GM12872 (cell line): ENCODE measurements around the gene TMEM164.

Experiments
- CTCF ChIP-seq: IDR thresholded peaks from 3 replicates; pipeline ENCODE4 v1.5.1; 2011; ENCODE audit warnings: low read depth, mild to moderate bottlenecking, low read length, moderate library complexity; ENCODE audit not compliant: insufficient read depth

The TMEM164 gene

GRCh38 chrX:110002300-110003166, at the start of gene TMEM164:
TSS of gene TMEM164 (plus strand) at chrX:110003114. CDS start at chrX:110003775, 661 bp downstream.
- TF ChIP-seq CTCF, result 0 out of 3 replicates have a peak, but pooled peaks have one; percentile 10

GRCh38 chrX:109954333-109954732, 48.6 kb upstream of the TMEM164 start:
- no peak for TF ChIP-seq CTCF

- no peak for TF ChIP-seq CTCF
Measured at GRCh38 chrX:109954955-109955354, 48.0 kb upstream of the TMEM164 start.

GRCh38 chrX:109958266-109958665, 44.6 kb upstream of the TMEM164 start:
- no peak for TF ChIP-seq CTCF

GRCh38 chrX:109959356-109959871, 43.5 kb upstream of the TMEM164 start:
- TF ChIP-seq CTCF, result no peak

GRCh38 chrX:109964390-109964789, 38.5 kb upstream of the TMEM164 start:
- TF ChIP-seq CTCF, result no peak

- TF ChIP-seq CTCF, result no peak
Measured at GRCh38 chrX:109966246-109966645, 36.7 kb upstream of the TMEM164 start.
